ENCODE results near the gene HDC. TPM values are rescaled to one million over a fixed set of nuclear protein-coding genes. Genes with fewer than 3 reads are reported as not detected.

HDC gene
- total RNA-seq, 1 experiment from 2014 or later, result not detected

DNA sequence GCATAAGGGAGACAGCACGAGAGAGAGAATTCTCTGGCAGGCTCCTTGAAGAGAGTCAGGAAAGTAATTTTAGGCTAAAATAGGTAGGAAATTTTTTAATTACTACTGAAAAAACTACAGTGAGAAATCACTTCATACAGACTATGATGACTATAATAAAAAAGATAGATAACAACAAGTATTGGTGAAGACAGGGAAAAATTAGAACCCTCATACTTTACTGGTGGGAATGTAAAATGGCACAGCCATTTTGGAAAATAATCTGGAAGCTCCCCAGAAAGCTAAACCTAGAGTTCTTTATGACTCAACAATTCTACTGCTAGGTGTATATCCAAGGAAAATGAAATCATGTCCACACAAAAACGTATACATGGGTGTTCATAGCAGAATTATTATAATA, 2.1 kb upstream of the HDC start:
- no peaks in the 10 kb centered on the region for H3K9me3 ChIP-seq (ENCODE audit: control insufficient read depth in 1 of 2, insufficient read depth in 1 of 2, low read depth in 1 of 2, low read length in 2 of 2)
- no peaks in the 10 kb centered on the region for H3K79me2 ChIP-seq (ENCODE audit: insufficient read depth, low read length)
- H3K36me3 ChIP-seq (ENCODE audit: control insufficient read depth in 1 of 2, insufficient read depth in 2 of 2, low read length in 2 of 2), result no peaks in the 10 kb centered on the region
- ChIA-PET CTCF (no interaction called here), POLR2A (no interaction called here), RAD21 (ENCODE audit: low non-redundant PET in 1 of 2, low total read pairs in 2 of 2, uncharacterized antibody in 2 of 2, unreplicated experiment in 2 of 2) (no interaction called here)
- no peaks in the 10 kb centered on the region for H4K20me1 ChIP-seq (ENCODE audit: insufficient read depth)
- H2AFZ ChIP-seq (ENCODE audit: low read depth, low read length, poor library complexity, severe bottlenecking), result no peak overlapping the region
- no peak overlapping the region for H3K4me3 ChIP-seq (replicated peaks in 1 of 2; ENCODE audit: low read depth in 1 of 2, low read length in 2 of 2)
- no peak for ATAC-seq
- peaks cover 6% of the 10 kb centered on the region; the same call in 1 of the 2 replicates for H3K27me3 ChIP-seq (ENCODE audit: insufficient read depth, low read length)
- H3K4me2 ChIP-seq (ENCODE audit: low read length), result no peak overlapping the region
- H3K9me2 ChIP-seq (ENCODE audit: insufficient read depth), result no peaks in the 10 kb centered on the region
- H3K27ac ChIP-seq (ENCODE audit: low read depth, low read length), result no peak overlapping the region
- no peak for DNase-seq (ENCODE audit: low read depth, low spot score)
- H3K4me1 ChIP-seq (ENCODE audit: control insufficient read depth in 1 of 2, insufficient read depth in 2 of 2, low read length in 2 of 2), result no peaks in the 10 kb centered on the region
- TF ChIP-seq CBX3 (IDR thresholded peaks at IDR 0.05; ENCODE audit: low read depth) (no peak), EGR1 (IDR thresholded peaks at IDR 0.05; ENCODE audit: low read depth) (no peak), ZNF274 (IDR thresholded peaks at IDR 0.05; ENCODE audit: low read depth, low read length) (no peak), FOSL1 (IDR thresholded peaks at IDR 0.05; ENCODE audit: low read depth) (no peak), EZH2 (IDR thresholded peaks at IDR 0.05) (no peak), SIN3A (IDR thresholded peaks at IDR 0.05; ENCODE audit: low read depth) (no peak), RAD21 (IDR thresholded peaks at IDR 0.05; ENCODE audit: low read depth) (no peak), SRF (IDR thresholded peaks at IDR 0.05; ENCODE audit: low read depth) (no peak), SP1 (IDR thresholded peaks at IDR 0.05; ENCODE audit: low read depth) (no peak), TCF7L2 (IDR thresholded peaks at IDR 0.05; ENCODE audit: borderline replicate concordance, extremely low read depth, insufficient read depth, insufficient read length) (no peak), JUND (IDR thresholded peaks at IDR 0.05) (no peak), REST (IDR thresholded peaks at IDR 0.05; ENCODE audit: low read depth) (no peak), POLR2AphosphoS5 (IDR thresholded peaks at IDR 0.05; ENCODE audit: low read depth, low read length) (no peak), POLR2A (IDR thresholded peaks at IDR 0.05; ENCODE audit: borderline replicate concordance, extremely low read depth, insufficient read depth, insufficient read length) (no peak), ELF1 (IDR thresholded peaks at IDR 0.05; ENCODE audit: borderline replicate concordance, low read depth) (no peak), EZH2phosphoT487 (IDR thresholded peaks at IDR 0.05; ENCODE audit: borderline replicate concordance) (no peak)
- TF ChIP-seq, protein P1, sequence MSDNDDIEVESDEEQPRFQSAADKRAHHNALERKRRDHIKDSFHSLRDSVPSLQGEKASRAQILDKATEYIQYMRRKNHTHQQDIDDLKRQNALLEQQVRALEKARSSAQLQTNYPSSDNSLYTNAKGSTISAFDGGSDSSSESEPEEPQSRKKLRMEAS (IDR thresholded peaks at IDR 0.05), result no peak
- TF ChIP-seq, protein P2, sequence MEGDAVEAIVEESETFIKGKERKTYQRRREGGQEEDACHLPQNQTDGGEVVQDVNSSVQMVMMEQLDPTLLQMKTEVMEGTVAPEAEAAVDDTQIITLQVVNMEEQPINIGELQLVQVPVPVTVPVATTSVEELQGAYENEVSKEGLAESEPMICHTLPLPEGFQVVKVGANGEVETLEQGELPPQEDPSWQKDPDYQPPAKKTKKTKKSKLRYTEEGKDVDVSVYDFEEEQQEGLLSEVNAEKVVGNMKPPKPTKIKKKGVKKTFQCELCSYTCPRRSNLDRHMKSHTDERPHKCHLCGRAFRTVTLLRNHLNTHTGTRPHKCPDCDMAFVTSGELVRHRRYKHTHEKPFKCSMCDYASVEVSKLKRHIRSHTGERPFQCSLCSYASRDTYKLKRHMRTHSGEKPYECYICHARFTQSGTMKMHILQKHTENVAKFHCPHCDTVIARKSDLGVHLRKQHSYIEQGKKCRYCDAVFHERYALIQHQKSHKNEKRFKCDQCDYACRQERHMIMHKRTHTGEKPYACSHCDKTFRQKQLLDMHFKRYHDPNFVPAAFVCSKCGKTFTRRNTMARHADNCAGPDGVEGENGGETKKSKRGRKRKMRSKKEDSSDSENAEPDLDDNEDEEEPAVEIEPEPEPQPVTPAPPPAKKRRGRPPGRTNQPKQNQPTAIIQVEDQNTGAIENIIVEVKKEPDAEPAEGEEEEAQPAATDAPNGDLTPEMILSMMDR (IDR thresholded peaks at IDR 0.05 in 2 of 3, conservative IDR thresholded peaks at IDR 0.05 in 1 of 3; ENCODE audit: borderline replicate concordance in 1 of 3, insufficient read depth in 1 of 3, low read depth in 2 of 3, low read length in 2 of 3), result no peak
- TF ChIP-seq, protein P3, sequence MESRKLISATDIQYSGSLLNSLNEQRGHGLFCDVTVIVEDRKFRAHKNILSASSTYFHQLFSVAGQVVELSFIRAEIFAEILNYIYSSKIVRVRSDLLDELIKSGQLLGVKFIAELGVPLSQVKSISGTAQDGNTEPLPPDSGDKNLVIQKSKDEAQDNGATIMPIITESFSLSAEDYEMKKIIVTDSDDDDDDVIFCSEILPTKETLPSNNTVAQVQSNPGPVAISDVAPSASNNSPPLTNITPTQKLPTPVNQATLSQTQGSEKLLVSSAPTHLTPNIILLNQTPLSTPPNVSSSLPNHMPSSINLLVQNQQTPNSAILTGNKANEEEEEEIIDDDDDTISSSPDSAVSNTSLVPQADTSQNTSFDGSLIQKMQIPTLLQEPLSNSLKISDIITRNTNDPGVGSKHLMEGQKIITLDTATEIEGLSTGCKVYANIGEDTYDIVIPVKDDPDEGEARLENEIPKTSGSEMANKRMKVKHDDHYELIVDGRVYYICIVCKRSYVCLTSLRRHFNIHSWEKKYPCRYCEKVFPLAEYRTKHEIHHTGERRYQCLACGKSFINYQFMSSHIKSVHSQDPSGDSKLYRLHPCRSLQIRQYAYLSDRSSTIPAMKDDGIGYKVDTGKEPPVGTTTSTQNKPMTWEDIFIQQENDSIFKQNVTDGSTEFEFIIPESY (IDR thresholded peaks at IDR 0.05; ENCODE audit: extremely low read depth, insufficient replicate concordance, low read length), result no peak
- no TSS peak for BruUV-seq (replicated peaks)
- no peak overlapping the region for H3K9ac ChIP-seq (ENCODE audit: low read length)
- intact Hi-C loops (cut with micrococcal nuclease), result no loop called here
